Metanephros (tissue), 1 donor: ENCODE data around the gene MS4A2. TPM values are rescaled to one million over a fixed set of nuclear protein-coding genes. Genes with fewer than 3 reads are reported as not detected.

Source experiments
- total RNA-seq: library from RNA; depleted of rRNA; stranded (reverse); fragments of >200 nt; gene quantifications from one replicate; pipeline ENCODE4 v1.2.3, GENCODE V29; 2014

Gene MS4A2
- 0.47 TPM for total RNA-seq

GRCh38 chr11:60088364-60088763, at the start of gene MS4A2:
Gene MS4A2 (plus strand): TSS chr11:60088664. CDS start chr11:60088766, 102 bp downstream.

GRCh38 chr11:60040109-60040508, 48.4 kb upstream of the MS4A2 start, which contains the start of gene OOSP2:
Gene OOSP2 (plus strand): TSS chr11:60040409. CDS start chr11:60040460, 51 bp downstream.

GRCh38 chr11:60056349-60056969, 32.0 kb upstream of the MS4A2 start, which contains the start of gene MS4A3:
Gene MS4A3 (plus strand): TSS chr11:60056665. CDS start chr11:60061161, 4,496 bp downstream.

Other genes starting within 250 kb of the MS4A2 start
- 0.53 TPM for gene CBLIF, start 243.2 kb upstream of the MS4A2 start, total RNA-seq
- gene TCN1, start 222.2 kb upstream of the MS4A2 start, total RNA-seq, result 1.4 TPM
- not detected for gene OOSP3, start 209.9 kb upstream of the MS4A2 start, total RNA-seq
- not detected for gene OOSP1, start 150.2 kb upstream of the MS4A2 start, total RNA-seq
- not detected for gene OOSP4A, start 124.6 kb upstream of the MS4A2 start, total RNA-seq
- gene OOSP4B, start 71.5 kb upstream of the MS4A2 start, total RNA-seq, result not detected
- gene OOSP2, start 48.3 kb upstream of the MS4A2 start, total RNA-seq, result not detected
- gene MS4A3, start 32.0 kb upstream of the MS4A2 start, total RNA-seq, result 8.8 TPM
- gene MS4A6A, start 94.4 kb downstream of the MS4A2 start, total RNA-seq, result 50.2 TPM
- gene MS4A4E, start 154.5 kb downstream of the MS4A2 start, total RNA-seq, result 1.3 TPM
- 7.9 TPM for gene MS4A4A, start 192.0 kb downstream of the MS4A2 start, total RNA-seq
- not detected for gene MS4A6E, start 238.6 kb downstream of the MS4A2 start, total RNA-seq